Forelimb muscle (tissue), 1 donor: ENCODE results near the gene CCDC12. TPM values are rescaled to one million over a fixed set of nuclear protein-coding genes. Genes with fewer than 3 reads are reported as not detected.

Experiments
- DNase-seq: peaks from one replicate; pipeline ENCODE4 v3.0.0-alpha.2; 2013; ENCODE audit warnings: low read depth
- polyA plus RNA-seq: library from polyadenylated mRNA; unstranded; fragments of 120-200 nt; gene quantifications from one replicate; pipeline ENCODE4 v1.2.1, GENCODE V29; 2013; ENCODE audit not compliant: insufficient read length

Gene CCDC12
- polyA plus RNA-seq, 1 donor = 40.6 TPM

DNA sequence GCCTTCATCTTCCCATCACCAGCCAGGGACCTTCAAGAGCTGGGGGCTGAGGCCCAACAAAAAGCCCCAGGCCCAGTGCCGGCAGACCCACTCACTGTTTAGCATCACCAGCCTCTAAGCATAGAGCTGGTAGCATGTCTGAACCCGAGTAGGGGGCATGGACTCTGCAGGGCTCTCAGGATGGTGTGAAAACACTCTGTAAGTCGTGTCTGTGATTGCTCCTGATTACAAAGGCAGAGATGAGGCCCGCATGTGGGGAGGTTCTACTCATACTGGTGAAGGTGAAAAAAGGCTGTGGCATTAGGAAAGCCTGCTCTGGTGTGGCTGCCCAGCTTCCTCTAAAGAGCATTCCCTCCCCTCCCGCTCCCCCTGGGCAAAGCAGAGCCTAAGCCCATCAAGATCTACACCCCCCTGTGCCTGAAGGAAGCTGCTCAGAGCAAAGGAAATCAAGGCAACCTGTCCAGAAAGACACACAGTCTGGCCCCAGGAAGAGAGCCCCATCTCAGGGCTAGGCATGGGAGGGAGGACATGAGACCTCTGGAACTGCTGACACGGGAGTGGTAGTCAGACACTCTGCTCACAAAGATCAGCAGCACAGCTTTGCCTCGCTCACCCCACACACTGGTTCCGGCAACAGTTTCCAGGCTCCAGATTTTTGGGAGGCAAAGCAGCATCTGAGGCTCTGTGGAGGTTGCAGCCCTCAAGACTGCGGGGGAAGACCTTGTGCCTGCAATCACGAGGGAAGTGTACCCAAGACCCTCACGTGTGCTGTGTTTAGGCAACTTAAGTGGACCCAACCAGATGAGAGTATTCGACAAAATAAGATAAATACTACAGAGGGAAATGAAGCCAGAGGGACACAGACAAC is 36.7 kb downstream of the CCDC12 start:
- DNase-seq = no peak

DNA sequence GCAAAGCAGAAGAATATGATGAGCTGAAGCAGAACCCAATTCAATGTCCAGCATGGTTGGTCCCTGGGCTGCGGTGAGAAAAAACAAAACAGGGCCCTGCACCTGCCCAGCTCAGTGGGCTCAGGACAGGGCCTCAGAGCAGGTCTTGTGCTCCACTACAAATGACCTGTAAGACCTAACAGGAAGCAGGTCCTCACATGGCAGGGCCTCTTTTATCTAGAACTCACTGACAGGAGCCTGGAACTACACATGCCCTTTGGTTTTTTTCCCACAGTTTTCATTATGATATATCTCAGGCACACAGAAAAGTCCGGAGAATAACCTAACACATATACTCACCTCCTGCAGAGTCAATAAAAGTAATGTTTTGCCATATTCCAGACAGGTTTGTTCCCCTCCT is 38.4 kb downstream of the CCDC12 start:
- DNase-seq = no peak

DNA sequence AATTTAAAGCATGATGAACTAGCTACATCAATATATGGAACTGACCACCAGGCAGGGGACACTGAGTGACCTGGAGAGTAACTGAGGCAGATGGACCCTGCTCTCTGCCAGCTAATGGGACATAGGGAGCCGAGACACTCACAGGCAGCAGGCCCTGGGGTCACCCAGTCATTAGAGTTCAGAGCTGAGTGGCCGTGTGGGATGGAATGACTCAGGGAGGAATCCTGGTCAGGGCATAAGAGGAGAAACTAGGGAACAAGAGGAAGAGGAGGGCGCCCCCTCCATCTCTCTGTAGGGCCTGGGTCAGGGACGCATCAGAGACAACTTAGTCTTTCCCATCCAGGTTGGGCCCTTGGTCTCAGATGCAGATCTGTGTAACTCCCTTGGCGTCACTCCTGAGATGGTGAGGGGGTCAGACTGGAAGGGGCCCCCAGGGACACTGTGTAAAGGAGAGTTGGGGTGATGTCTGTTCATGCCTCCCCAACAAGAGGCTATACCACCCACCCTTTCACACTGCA is 39.8 kb downstream of the CCDC12 start:
- DNase-seq = no peak

DNA sequence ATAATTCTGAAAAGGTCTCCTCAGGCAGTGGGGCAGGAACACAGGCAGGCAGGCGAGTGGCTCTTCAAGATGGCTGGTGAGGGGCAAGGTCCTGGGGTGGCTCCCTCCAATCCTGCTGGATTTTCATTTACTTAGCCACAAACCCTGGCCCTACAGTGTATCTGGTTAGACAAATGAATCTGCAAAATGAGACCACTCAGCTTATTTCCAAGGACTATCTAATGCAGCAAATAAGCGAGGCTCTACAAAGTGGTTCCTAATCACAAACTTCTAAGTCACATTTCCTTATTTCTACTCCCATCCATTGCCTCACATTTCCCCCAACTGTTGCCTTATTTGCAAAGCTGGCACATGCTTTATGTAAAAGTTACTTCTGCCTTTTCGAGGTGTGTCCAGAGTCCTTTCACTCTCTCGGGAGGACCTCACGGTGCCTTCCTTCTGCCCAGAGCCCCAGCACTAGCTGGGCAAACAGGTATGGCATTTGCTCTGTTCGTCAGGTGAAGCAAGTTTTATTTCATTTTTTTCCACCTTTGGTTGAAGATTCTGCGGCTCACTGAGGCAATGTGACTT is 40.5 kb downstream of the CCDC12 start:
- no peak for DNase-seq

DNA sequence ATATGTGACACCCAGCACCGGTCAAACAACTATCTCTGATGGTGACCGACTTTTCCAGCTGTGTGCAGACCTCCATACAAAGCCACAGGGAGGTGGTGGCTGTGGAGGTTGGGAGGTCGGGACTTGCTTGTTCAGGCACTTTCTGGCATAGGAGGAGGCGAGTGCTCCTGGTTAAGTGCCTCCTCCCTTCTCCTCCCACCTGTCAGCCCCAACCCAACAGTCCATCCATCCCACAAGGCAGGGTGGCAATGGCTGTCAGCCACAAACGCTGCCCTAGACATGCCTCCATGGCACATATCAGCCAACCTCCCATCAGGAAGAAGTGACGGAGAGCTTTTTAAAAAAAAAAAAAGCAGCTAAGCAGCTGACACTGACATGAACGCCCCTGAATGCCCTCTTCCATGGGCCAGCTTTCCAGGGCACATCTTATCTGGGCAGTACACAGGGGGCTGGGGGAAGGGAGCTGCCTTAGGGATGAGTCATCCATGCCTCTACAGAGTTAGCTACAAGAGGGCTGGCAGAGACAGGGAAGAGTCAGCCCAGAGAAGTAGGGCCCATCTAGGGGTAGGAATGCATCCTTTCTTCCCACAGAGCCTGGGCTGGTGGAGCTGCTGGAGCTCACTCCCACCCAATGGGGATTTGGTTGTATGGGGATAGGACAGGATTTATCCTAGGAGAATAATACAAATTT is 41.2 kb downstream of the CCDC12 start:
- DNase-seq = no peak

DNA sequence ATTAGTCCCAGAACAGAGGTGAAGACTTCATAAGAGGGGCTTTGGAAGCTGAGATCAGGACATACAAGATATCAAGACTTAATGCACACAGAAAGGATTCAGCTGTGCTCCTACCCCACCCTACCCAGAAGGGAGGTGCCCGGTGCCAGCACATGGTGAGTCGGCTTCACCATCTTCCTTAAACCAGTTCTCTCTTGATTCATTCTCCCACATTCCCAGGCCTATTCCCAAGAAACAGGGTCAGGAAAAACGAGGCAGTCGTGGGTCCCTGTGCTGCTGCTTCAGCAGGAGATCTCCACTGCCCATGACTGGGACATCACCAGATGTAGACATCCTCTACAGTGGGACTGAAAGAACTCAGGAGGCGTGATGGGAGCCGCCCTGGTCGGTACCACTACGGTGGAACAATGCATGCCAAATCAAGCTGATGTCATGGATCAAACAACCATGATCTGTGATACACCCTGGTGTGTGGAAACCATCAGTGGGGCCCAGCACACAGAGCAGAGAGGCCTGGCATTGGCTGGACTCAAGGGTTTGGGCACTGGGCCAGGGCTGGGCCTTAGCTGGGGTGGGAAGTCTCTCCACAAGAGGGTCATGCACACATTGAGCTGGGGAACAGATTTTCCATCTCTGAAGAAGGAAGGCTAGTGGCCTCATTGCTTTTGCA is 41.9 kb downstream of the CCDC12 start:
- no peak for DNase-seq

DNA sequence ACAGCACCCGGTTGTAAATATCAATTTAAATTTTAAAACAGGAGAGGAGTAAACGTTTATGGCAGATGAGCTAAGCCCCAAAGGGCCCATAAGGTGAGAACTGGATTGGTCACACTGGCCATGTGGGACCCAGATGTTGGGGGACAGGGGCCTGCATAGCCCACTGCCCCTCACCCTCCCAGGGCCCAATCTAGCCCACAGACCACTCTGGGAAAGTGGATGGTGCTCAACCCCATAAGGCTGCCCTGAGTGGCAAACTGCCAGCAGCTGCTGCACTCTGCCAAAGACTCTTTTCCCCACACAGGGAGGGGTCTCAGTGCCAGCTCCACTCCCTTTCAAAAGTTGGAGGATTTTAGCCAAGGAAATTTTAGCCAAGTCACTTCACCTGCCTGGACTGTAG is 42.5 kb downstream of the CCDC12 start:
- no peak for DNase-seq

DNA sequence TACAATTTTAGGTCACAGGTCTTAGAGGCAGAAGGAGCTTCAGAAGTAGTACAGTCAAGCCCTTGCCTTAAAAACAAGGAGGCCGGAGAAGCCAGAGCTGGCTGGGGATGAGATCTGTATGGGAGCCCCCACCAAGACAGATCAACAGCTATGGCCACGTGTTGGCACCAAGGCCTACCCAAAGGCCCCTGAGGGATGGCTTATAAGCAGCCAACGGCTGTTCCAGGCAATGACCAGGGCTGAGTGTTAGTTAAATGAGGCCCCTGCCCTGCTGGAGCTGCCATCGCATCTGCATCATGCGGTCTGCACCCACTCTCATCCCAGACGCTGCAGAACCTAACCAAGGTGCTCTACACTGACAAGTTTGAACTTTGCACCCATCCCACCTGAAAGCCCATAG is 43.3 kb downstream of the CCDC12 start:
- DNase-seq = no peak

DNA sequence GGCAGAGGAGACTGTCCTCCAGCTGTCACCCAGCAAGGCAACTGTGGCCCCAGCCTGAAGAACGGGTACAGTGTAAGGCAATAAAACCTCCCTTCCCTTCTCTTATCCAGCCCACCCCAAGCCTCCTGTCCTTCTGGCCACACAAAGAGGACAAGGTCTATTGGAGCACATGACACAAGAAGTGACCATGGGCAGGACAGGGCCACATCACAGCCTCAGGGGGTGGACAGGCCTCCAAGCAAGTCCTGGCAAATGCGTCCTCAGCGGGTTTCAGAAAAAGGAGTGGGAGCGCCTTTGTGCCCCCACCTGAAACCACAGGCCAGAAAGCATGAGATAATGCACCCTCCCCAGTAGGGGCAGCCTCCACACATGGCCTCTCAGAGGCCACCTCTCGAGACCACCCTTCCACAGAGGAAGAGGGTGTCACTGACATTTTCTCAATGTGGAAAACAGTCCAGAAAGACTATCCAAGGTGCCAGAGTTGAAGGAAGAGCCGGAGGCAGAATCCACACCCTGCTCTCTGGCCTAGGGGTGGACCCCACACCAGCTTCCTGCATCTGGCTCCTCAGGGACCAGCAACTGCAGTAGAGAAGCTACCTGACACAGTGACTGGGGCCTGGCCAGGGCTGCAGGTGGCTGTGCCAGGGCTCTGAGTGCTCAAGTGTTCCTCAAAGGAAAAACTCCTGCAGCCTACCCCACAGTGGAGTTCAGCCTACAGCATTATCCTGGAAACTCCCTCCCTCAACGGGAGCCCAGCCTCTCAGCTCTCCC is 43.9 kb downstream of the CCDC12 start:
- DNase-seq = no peak

DNA sequence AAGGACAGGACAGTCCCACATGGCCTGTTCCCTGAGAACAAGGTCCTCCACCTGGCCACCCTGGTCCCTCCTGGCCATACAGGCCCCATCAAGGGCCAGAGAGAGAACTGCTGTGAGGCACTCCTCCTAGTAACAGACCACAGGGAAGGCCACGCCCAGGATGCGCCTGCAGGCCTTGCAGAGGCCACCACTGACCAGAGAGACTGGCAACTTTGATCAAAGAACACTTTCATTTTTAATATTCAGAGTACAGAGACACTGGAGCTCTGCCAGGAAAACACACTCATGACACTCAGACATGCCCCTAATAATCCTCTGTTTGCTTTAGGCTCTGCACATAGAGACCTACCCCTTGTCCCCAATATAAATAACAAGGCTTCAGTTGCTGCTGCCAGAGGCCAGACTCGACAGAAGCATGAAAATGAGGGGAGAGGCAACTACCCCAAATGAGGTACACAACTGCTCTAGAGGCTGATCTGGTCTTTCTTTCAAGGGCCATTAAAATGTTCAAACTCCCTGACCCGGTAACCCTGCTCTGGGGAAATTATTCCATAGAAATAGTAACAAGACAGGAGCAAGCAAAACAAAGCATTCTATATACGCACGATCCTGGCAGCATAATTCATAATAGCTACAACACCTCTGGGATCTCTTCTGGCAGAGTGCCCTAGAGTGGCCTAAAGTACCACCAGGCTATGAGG is 44.8 kb downstream of the CCDC12 start:
- no peak for DNase-seq

DNA sequence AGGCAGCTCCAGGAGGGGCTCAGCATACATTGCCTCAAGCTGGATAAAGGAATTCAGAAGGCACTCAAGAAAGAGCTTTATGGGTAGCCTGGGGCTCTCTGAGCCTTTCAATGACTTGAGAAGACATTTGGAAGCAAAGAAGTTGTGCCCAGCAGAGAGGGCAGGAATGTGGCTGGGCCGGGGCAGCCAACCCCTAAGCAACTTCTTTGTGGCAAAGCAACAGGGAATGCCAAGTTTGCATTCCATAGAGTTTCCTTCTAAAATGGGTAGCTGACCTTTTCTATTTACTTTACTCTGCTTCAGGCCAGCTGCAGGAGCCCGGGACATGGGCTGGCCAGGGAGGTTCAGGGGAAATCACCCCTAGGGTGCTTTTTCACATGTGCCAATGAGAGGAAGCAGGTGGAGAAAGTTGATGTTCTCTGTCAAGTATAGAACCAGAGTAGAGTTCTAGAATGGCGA is 45.6 kb downstream of the CCDC12 start:
- DNase-seq = no peak

DNA sequence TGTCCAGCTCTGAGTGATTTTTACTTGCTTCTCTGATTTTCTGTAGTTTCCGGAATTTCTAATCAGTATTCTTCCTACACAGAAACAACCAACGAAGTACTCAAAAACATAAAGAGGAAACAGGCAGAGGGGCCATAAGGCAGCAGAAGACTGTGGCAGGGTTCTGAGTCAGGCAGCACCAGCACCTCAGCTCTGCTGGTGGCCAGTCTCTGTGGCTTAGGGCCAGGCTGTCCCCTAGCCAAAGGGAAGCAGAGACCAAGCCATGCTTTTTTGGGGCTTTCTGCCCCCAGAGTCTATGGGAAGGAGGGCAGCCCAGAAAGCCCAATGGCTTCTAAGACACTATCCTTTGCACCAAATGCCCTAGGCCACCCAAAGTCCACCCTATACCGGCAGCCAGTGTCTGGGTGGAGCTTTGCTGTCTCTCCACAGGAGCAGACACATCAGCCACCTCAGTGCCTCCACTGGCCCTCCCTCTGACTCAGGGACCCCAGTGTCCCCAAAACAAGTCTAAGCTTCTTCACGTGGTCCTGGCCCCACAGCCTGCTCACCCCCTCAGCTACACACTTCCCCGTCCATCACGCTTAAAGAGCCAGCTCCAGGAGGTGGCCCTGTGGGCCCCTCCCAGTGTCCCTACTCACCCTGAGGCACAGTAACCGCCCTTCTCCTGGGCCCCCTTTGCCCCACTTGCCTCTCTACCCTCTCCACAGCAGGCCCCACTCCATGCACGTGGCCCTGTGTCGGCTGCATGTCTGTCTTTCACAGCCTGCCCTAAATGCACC is 46.2 kb downstream of the CCDC12 start:
- no peak for DNase-seq

DNA sequence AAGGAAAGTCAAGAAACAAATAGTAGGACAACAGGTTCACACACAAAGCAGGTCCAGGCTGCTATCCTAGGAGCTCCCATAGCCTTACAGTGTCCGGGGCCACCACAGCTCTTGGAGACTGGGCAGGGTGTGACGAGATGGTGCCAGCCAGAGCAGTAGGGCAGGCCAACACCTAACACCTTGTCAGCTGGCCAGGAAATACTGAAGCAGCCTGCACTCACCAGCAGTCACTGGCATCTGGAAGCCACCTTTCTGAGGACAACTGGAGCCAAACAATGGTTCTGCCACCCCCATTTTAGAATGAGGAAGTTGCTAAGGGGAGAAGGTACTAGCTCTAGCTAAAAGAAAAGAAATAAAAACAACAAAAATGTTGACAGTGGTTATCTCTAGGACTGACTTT is 47.2 kb downstream of the CCDC12 start:
- DNase-seq = no peak

DNA sequence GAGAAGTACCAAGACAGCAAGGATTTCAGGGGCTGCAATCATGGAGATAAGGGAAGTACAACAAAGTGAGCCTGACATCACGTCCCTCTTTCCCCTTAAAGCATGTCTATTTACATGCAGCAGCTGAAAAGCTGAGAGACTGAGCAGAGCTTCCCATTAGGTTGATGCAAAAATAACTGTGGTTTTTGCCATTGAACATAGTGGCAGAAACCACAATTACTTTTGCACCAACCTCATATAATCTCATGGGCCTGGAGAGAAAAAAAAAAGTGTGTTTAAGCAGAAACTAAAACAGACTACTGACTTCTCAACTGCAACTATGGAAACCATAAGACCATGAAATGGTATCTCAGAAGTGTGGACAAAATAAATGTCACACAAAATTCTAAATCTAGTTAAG is 48.3 kb downstream of the CCDC12 start:
- no peak for DNase-seq

DNA sequence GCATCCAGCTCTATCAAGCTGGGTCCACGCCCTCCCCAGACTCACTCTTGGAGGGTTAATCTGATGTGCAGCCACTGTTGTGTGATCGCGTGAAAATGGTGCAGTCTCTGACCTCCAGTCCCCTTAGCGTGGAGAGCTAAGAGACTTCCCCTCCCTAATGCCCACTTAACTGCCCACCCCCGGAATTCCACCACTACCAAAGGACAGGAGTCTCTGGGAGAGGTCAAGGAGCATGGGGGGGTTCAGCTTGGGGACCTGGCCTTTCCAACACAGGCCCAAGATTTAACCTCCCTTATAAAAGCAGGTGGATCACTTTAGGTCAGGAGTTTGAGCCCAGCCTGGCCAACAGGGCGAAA is 48.8 kb downstream of the CCDC12 start:
- DNase-seq = no peak

DNA sequence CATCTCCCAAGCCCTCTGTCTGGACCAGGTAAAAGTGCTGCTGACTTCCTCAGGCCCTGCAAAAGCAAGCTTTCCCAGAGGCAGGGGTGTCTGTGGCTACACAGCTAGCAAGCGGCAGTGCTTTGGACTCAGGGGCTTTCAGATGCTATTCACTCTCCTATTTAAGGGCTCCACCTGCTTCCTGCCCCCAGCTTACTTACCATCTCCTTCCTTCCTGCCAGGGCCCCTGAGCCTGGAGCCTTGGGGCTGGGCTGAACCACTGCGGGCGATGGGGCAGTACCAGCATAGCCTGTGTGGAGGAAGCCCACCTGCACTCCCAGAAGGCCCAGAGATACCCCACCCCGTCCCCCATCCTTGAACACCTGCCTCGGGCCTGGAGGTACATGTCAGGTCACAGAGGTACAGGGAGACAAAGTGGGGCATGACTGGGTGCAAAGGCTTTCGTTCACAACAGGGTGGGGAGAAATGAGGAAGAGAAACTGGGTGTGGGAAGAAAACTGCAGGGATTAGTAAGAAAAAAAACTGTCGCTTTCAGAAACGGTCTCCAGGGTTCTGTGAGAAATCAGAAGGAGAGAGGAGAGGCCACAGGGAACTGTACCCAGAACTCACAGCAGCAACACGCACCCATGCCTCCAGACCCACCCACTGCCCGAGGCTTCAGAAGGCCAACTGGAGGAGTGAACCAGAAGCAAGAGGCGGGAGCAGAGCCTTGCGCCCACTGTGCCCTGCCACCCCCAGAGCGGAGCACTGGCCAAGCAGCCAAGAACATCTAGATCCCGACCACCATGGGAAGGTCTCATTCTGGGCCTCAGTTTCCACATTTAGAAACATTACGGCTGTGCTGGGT is 49.5 kb downstream of the CCDC12 start:
- no peak for DNase-seq

DNA sequence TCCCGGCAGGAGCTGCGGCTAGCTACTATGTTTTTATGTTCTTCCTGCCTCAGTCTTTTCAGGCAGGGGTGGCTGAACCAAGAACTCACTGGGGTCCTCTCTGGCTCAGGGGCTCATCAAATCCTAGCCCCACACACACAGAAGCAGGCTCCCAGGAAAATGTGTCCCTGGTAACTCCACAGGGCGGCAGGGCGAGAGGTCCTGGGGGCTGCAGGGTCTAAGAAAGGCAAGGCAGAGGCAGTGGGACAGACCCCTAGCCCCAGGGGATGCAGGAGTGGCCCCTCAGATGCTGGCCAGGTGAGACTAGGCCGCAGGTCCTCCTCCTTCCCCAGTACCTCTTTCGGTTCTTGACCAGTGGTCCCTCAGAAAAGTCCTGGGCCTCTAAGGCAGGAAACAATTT is 50.1 kb downstream of the CCDC12 start:
- DNase-seq = no peak

DNA sequence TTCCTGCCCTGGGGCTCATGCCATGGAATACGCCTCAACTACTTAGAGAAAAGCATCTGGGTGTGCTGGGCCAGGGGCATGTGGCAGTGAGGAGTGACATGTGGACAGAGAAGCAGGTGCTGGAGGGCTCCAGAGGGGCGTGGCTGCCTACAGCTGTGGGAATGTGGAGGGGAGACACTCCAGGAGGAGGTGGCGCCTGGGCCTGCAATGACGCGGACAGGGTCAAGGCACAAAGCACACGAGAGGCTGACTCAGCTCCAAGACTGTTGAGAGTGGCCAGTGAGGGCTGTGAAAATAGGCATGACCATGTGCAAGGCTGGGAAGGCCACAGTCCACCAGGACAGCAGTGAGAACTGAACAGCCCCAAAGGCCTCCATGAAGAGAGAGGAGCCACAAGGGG is 50.5 kb downstream of the CCDC12 start:
- no peak for DNase-seq

DNA sequence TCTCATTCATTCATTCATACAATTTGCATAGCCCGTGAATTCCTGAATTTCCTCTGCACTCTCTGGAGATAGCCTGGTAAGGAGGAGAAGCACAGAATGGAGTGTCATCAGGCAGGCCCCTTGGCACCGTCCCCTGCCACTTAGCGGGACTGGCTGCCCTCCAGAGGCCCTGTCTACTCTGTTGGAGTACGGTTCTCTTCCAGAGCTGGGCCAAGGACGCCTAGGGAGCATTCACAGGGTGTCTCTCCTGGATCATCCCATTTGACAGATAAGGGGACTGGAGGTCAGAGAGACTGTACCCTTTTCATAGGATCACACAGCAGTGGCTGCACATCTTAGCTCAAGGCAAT is 51.0 kb downstream of the CCDC12 start:
- DNase-seq = no peak
